ENCODE measurements around the gene VEPH1.
"Not testable (repeated sequence)": the region's sequence is repeated elsewhere in the genome, so short reads cannot be mapped to it uniquely, and the experiment has no call there.

Gene VEPH1

GRCh38 chr3:157379525-157380140, 123.6 kb downstream of the VEPH1 start:
- DNase-seq: no peak

DNA sequence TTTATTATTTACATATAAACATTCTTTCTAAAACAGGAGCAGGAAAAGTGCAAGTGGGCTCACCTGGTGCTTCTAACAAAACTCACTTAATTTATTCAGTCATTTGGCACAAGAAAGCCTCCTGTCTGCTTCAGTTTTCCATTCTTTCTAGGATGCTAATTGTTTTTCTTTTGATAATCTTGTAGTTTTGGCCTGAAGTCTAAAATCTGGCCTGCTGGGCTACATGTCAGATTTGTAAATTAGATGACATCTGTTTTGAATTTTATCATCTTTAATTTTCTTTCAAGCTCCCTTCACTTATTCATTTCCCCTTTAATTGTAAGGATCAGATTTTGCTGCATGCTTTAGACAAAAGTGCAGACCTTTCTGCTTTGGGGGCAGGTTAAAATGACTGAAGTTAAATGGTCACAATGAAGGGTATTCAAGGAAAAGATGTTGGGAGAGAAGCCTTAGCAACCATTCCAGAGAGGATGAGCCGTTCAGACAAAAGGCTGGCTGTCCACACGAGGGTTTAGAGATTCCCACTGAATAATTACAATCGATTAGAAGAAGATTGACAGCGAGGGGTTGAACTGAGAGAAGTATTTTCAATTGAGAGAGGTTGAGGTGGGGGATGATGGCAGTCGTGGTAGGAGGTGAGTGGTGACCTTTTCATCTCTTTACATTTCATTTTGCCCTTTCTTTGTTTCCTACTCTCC, 126.5 kb downstream of the VEPH1 start:
- DNase-seq: no peak

- DNase-seq: no peak
These were observed 127.8 kb downstream of the VEPH1 start for GRCh38 chr3:157375342-157375986.

DNA sequence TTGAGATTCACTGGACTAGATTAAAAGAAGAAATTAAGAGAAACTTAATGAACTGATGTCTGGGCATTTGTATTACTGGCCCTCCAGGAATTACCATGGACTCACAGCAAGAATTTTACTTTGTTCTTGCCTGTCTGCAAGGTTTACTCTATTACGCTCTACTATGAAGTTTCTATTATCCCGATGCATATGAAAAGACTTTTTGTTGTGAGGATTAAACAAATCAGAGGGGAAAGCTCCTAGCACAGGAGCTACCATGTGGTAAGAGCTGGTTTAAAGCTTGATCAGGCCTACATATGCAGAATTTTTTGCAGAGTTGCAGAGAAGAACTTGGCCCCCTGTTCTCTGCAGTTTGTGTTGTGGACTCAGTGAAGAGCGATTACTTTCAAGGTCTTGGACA, 128.3 kb downstream of the VEPH1 start:
- no peak for DNase-seq

DNA sequence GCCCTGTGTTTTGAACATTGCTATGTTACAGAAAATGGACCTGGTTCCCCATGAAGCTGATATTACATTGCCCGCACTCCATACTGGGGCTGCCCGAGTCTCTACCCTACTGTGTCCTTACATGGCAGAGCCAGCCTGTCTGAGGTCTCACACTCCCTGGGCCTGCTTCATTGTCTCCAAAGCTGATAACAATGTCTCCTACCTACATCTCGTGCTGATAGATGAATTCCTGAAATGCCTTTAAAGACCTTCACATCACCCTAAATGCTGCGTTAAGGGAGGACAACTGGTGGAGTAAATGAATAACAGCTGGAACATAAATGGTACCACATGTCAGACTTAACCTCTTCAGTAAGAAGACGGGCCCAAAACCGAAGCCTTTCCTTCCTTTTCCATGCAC, 129.4 kb downstream of the VEPH1 start:
- DNase-seq: no peak

DNA sequence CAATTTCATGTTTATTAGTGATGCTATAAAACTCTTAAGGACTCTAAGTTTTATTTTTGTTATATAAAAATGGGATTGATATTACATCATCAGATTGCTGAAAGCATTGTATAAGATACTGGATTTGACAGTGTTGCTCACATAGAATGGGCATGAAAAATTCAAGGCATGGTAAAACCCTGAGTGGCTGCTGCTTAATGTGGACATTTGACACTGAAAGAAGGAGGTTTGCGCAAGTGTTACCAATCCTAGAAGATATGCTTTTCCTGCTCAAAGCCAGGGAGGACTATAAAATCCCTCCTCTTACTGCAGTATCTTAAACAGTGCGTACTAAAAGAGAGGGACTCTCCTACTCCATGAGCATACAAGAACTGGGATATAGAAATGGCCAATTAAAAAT, 132.3 kb downstream of the VEPH1 start:
- no peak for DNase-seq

GRCh38 chr3:157369727-157370421, 133.3 kb downstream of the VEPH1 start:
- DNase-seq: no peak

GRCh38 chr3:157368171-157368570, 135.0 kb downstream of the VEPH1 start:
- no peak for DNase-seq

GRCh38 chr3:157363393-157363792, 139.8 kb downstream of the VEPH1 start:
- DNase-seq: no peak

DNA sequence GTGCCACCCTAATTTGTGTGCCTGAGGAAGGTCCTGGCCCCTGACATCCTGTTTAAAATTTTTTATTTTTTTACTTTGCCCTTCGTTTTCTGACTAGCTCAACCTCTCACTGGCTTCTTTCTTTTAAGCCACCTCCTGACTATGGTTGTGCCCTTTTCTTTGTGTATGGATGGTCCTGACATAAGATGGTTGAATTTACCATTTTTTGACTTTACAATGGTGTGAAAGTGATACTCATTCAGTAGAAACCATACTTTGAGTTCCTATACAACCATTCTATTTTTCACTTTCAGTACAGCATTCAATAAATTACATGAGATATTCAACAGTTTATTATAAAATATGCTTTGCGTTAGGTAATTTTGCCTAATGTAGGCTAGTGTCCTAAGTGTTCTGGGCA, 140.9 kb downstream of the VEPH1 start:
- DNase-seq: no peak

GRCh38 chr3:157360044-157360443, 143.2 kb downstream of the VEPH1 start:
- DNase-seq: no peak

GRCh38 chr3:157356541-157356940, 146.7 kb downstream of the VEPH1 start:
- DNase-seq: no peak

GRCh38 chr3:157355276-157355675, 147.9 kb downstream of the VEPH1 start:
- DNase-seq: no peak

- DNase-seq: no peak
These were observed 148.5 kb downstream of the VEPH1 start for GRCh38 chr3:157354722-157355121.

- DNase-seq: no peak
These were observed 149.0 kb downstream of the VEPH1 start for GRCh38 chr3:157354254-157354653.

- DNase-seq: no peak
These were observed 149.6 kb downstream of the VEPH1 start for GRCh38 chr3:157353652-157354051.

GRCh38 chr3:157351981-157352380, 151.2 kb downstream of the VEPH1 start:
- no peak for DNase-seq

GRCh38 chr3:157350651-157351050, 152.6 kb downstream of the VEPH1 start:
- not testable (repeated sequence) for DNase-seq

GRCh38 chr3:157348304-157349075, 154.7 kb downstream of the VEPH1 start:
- DNase-seq: not testable (repeated sequence)

DNA sequence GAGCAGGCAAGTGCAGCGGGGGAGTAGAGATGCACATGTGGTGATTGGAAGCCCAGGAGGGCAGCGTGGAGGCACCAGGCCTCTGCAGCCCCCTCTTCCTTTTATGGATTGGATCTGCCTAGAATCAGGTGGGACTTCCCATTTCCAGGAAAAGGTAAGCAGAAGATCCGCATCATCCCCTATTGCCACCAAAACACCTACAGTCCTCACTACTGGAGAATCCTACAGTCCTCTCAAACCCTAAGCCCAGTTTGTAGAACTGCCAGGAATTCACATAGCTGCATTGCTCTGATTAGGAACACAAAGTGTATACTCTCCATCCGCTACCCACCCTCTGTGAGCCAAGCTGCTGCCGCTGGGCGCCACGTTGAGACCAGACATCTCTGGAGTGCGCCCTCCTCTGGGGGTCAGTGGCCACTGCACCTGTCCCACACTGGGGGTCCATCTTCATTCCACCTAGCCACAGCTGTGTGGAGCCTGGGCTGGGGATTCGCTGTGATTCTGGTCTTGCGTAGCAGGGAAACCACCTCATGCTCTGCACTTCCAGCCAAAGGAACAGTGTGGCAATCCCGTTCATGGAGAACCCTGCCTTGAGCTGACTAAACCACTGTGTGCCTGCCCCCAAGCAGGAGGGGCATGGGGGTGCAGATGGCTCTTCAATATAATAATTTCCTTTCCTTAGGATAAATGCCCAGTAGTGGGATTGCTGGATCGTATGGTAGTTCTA, 155.5 kb downstream of the VEPH1 start:
- no peak for DNase-seq

- no peak for DNase-seq
These were observed 166.8 kb downstream of the VEPH1 start for GRCh38 chr3:157336252-157337009.

Measured in NCI-H1930 (cell line).